NCI-H2196 (cell line): ENCODE data around the gene HRH3.

Experiments
- DNase-seq: peaks from one replicate; lab custom pipeline; 2025; ENCODE audit not compliant: unreplicated experiment; lab: John Stamatoyannopoulos, UW

The HRH3 gene

GRCh38 chr20:62201173-62202082, 18.6 kb downstream of the HRH3 start:
- DNase-seq = no peak

DNA sequence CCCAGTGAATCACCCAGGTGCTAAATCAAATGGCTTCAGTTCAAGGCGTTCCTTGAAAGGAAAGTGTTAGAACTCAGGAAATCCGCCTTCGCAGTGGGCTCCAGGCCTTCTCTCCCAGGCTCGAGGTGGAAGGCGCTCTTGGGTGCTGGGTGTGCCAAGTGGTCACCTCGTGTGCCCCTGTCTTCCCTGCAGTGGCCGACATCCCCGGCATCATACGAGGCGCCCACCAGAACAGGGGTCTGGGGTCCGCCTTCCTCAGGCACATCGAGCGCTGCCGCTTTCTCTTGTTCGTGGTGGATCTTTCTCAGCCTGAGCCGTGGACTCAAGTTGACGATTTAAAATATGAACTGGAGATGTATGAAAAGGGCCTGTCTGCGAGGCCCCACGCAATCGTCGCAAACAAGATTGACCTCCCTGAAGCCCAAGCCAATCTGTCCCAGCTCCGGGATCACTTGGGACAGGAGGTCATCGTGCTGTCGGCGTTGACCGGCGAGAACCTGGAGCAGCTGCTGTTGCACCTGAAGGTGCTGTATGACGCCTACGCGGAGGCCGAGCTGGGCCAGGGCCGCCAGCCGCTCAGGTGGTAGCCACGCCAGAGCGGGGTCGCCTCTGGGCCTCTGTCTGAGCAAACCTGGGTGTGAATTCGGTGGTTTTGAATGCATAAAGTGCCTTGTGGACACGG, 19.4 kb downstream of the HRH3 start:
- DNase-seq = no peak

- DNase-seq = no peak
These were observed 21.1 kb downstream of the HRH3 start for GRCh38 chr20:62198931-62199330.

DNA sequence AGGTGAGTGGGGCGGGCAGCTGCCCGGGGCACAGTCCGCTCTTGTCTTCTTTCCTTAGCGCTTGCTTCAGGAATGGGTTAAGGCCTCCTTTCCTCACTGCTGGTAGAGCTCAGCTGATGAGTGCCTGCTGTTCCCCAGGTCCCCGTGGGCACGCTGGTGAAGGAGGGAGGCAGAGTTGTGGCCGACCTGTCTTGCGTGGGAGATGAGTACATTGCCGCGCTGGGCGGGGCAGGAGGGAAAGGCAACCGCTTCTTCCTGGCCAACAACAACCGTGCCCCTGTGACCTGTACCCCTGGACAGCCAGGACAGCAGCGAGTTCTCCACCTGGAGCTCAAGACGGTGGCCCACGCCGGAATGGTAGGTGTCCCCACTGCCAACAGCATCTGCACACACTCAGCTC, 21.6 kb downstream of the HRH3 start:
- no peak for DNase-seq

- DNase-seq = no peak
These were observed 22.3 kb downstream of the HRH3 start for GRCh38 chr20:62197801-62198200.

DNA sequence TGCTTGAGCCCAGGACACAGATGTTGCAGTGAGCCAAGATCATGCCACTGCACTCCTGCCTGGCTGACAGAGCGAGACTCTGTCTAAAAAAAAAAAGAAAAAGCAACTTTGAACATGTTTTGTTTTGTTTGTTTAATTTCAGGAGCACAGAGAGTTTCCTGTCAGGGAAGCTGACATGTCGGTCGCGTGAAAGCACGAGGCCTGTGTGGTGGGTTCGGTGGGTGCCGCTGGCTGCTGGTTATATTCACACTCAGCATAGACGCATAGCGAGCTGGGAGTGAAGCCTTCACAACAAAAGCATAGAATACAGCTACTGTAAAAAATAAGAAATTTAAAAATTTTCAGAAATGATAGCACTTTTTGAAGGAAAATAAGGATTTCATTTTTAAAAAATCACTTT, 22.8 kb downstream of the HRH3 start:
- DNase-seq = no peak

DNA sequence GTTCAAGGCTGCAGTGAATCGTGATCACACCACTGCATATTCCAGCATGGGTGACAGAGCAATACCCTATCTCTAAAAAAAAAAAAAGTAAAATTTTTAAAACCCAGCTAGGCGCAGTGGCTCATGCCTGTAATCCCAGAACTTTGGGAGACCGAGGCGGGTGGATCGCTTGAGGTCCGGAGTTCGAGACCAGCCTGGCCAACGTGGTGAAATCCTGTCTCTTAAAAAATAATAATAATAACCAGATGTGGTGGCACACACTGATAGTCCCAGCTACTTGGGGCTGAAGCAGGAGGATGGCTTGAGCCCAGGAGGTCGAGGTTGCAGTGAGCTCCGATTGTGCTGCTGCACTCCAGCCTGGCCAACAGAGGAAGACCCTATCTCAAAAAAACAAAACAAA, 23.8 kb downstream of the HRH3 start:
- DNase-seq = no peak

DNA sequence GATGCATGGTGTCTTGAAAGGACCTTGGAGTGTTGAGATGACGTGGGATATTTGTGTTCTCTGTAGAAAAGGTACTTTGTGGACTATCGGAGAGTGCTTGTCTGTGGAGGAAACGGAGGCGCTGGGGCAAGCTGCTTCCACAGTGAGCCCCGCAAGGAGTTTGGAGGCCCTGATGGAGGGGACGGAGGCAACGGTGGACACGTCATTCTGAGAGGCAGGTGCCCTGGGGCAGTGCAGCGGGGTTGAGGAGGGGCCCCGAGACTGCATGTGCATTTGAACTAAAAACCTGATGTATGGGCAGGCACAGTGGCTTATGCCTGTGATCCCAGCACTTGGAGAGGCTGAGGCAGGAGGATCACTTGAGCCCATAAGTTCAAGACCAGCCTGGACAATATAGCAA, 24.3 kb downstream of the HRH3 start:
- no peak for DNase-seq

DNA sequence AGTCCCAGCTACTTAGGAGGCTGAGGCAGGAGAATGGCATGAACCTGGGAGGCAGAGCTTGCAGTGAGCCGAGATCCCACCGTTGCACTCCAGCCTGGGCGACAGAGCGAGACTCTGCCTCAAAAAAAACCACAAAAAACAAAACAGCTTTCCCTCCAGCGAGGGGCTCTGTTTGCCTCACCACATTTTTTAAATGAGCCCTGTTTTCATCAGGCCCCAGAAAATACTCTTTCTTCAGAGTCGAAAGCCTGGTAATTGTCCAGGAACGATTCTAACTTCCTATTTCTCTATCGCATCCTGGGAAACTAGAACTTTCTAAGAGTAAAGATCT, 25.0 kb downstream of the HRH3 start:
- DNase-seq = no peak

DNA sequence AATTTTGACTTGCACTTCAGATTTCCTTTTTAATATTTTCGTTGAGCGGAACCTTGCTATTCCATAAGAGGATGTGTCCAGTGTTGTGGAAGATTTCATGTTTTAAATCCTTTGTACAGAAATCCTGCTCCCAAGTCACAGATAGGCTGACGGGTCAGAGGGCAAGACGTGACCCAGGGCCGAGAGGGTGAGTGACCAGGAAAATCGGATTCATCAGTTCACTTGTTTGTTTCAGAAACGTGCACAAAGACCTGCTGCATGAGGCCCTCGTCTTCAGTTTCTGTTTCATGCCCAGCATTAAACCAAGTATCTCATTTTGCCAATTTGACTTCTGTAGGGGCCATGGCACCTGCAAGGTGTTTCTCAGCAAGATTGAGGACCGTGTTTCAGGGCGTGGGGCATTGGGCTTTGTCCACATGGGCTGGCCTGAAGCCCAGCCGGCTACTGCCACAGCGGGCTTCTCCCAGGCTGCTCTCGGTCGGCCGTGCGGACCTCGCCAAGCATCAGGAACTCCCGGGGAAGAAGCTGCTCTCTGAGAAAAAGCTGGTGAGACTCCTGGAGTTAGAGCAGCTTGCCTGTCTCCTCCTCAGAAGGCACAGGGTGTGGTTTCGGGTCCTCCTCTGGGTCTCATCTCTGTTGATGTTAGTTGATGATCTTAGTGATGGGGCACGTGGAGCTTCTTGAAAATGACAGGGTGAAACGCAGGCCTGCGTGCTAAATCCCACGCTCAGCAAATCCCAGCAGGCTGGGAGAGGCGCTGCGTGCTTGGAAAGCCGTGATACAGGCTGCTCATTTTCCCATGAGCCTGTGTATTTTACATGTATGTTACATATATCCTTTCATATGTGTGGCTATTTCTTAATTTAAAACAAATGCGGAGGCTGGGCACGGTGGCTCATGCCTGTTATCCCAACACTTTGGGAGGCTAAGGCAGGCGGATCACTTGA, 26.7 kb downstream of the HRH3 start:
- no peak for DNase-seq

DNA sequence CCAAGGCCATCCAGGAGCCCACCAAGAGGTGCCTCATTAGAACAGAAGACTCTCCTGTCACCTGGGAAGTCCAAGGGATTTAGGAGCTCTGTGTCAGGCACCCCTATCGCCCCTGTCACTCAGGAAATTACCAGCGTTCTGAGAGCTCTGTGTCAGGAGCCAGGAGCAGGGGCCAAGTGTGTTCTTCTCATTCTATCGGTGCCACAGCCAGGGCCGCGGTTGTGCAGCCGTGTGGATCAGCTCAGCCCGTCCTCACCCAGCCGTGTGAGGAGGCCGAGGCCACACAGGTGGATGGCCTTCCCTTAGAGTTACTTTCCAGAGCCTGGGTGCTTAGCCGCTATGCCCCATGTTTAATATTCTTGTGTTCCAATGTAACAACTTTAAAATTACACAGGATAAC, 27.4 kb downstream of the HRH3 start:
- DNase-seq = no peak

DNA sequence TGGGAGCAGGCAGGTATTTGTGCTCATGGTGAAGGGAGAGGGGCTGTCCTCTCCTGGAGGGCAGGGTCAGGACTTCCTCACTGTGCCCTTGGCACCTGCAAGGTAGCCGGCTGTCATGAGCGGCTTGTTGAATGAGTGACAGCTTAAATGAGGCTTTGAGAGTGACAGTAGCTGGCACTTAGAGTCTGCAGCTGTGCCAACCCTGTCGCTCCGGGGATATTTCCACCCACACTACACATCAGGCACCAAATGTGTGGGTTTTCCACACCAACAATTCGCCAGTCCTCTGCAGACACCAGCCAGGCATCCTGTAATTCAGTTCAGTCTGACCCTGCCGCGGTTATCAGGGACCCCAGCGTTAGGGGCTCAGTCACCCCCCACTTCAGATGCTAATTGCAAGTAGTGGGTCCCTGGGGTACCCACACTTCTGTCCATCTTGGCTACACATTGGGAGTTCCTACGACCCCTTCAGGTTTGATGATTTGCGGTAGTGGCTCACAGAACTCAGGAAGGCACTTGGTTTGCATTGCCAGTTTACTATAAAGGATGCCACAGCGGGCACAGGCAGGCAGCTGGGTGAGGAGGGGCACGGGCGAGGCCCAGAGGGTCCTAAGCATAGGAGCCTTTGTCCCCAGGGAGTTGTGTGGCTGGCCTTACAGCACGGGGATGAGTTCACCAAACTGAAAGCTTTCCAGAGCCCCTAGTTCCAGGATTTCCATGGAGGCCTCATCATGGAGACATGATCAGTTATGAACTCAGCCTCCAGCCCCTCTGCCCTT, 28.1 kb downstream of the HRH3 start:
- DNase-seq = no peak

DNA sequence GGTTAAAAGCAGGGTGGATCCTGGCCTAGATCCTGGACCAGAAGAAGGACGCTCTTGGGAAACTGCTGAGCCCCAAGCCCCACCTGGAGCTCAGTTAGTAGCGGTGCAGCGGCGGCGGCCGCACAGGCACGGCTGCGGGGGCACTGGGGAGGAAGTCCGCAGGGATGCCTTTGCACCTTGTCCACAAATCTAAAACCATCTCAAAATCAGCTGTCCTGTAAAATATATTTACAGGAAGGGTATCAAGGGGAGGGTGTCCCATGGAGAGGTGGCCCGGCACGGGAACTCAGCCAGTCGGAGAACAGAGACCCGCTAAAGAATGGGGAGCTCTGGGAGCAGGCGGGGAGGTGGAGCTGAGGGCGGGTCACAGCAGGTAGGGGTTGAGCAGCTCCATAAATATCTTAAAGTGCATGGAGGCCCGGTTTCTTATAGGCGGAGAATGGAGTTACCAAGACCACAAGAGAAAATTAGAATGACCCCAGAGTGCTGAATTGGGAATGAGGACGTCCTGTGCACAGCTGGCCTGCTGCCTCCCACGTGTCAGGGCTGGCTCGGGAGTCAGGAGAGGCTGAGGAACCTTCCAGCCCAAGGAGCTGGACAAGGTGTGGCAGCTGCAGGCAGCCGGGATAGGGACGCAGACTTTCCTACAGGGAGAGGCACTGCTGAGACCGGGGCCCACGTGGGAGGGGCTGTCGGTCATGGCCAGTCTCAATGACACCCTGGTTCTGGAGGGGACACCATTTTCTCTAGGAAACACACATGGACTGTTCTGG, 29.3 kb downstream of the HRH3 start:
- DNase-seq = no peak

DNA sequence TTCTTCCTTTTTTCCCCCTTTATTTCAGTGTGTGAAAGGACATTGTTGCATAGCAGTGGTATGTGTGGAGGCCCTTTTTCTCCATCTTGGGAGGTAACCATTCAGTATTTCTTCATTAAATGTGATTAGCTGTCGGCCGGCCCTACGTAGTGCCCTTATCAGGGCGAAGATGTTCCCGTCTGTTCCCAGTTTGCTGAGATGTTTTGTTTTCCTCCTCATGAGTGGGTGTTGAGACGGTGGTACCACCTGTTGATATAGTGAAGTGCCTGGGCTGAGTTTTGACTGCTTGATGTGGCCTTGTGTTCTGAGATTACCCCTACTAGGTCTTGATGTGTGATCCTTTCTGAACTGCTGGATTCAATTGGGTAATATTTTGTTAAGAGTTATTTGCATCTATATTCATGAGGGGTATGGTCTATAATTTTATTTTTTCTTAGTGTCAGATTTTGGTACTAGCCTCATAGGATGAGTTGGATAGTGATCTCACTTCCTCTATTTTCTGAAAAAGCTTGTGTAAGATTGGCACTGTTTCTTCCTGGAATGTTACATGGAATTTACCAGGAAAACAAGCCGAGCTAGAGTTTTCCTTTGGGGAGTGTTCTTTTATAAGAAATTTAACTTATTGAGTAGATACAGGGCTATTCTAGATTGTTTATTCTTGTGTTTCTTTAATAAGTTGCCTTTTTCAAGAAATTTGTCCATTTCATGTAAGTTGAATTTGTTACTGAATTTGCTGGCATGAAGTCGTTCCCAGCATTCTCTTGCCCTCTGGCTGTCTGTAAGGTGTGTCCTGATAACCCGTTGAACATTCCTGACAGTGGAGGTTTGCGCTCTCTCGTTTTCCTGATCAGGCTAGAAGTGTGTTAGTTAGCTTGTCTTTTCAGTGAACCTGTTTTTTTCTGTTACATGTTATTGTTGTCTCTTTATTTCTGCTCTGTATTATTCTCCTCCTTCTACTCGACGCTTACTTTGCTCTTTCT, 32.9 kb downstream of the HRH3 start:
- DNase-seq = no peak

- no peak for DNase-seq
These were observed 34.0 kb downstream of the HRH3 start for GRCh38 chr20:62186096-62186426.

GRCh38 chr20:62183426-62184142, 36.5 kb downstream of the HRH3 start:
- no peak for DNase-seq

DNA sequence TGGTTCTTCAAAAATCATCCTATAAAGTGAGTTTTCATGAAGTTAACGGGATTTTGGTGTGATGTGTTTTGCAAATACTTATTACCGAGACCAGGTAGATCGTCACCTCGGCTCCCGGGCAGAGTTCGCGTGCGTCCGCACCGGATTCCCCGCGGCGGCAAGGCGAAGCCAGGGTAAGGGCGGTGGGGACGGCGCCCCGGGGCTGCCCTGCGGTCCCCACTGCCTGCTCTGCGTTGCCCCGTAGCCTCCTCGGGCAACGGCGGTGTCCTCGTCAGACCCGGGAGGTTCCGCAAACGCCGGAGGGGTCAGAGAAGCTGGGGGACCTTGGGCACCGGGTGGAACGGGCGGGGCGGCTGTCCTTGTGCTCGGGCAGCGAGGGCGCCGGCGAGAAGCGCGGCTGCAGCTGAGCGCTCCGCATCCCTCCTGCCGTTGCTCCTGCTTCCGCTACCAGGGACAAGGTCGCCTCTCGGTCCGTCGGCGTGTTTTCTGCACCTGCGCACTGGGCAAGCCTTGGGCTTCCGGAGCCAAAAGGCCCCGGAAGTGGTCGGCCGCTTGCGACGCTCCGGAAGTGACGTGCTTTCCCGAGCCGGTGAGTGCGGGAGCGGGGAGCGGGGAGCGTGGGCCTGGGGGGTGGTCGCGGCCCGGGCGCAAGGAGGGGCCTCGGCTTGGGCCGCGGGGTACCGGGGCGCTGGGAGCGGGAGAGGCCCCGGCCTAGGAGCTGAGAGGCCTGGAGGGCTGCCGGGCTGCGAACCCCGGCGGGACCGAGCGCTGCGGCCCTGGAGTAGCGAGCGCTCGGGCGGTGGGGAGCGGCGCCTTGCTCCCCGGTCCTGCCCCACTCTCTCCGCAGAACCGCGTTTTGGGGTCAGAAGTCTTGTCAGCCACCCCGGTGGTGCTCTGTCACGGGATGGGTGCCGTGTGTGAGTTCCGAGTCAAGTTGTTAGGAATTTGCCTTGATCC, 37.3 kb downstream of the HRH3 start, which contains the start of gene MTG2:
Gene MTG2, plus strand, starts transcription at position 560 of the 957 bp plus-strand sequence. CDS start 10,393 bp downstream, outside the sequence.
- peak; percentile 96 for DNase-seq
